NCI-H2227 treated with DMSO at 0.1 percent for 48 hours (cell line): ENCODE results near the gene CRBN.

ENCODE experiments used
- DNase-seq: peaks from one replicate; lab custom pipeline; 2025; lab: John Stamatoyannopoulos, UW

CRBN gene

DNA sequence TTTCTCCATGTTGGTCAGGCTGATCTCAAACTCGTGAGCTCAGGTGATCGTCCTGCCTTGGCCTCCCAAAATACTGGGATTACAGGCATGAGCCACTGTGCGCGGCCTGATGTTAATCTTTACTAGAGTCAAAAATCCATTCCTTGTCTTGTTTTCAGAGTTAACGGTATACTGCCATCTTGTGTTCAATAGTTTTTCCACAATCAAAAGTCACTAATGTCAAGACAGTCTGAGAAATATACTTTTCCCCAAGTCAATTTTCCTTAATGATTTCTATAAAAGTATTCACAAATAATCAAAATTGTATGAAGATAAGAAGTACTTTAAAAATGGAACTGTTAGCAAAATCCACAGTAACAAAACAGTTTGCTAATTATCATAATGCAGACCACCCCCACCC, 8.5 kb downstream of the CRBN start:
- peak; percentile 0 for DNase-seq

DNA sequence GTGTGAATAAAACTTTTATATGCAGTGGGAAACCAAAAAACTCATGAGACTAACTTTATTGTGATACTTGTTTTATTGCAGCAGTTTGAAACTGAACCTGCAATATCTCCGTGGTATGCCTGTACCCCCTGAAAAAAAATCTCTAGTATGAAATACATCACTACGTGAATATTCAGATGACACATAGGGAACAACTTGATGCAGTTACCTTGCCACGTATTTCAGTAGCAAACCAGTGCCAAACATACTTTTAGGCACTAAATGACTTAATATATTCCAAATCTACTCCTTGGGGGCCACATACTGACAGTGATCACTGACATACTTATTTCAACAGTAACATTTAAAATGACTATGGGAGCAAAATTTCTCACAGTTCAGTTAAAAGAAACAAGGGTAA, 13.8 kb downstream of the CRBN start:
- DNase-seq, result no peak

DNA sequence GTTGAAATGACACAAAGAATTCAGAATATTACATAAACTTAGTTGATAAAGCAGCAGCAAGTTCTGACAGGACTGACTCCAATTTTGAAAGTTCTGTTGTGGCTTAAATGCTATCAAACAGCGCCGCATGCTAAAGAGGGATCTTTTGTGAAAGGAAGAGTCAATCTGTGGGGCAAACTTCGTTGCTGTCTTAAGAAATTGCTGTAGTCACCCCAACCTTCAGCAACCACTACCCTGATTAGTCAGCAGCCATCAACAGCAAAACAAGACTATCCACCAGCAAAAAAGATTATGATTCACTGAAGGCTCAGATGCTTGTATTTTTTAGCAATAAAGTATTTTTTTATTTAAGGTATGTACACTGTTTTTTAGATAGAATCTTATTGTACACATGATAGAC, 14.2 kb downstream of the CRBN start:
- no peak for DNase-seq

DNA sequence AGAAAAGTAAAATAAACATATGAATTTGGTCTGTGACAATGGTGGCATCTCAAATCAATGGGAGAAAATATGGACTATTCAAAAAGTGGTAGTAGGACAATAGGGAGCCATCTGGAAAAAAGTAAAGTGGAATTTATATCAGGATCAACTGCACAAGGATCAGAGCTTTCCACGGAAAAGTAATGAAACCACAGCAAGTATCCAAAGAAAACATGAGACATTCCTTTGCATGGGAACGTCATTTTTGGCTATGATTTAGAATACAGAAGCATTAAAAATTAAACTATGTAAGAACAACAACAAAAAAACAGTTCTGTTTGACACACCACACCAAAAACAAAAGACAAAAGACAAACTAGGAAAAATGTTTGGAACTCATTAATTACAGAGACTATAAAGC, 18.7 kb downstream of the CRBN start:
- no peak for DNase-seq

DNA sequence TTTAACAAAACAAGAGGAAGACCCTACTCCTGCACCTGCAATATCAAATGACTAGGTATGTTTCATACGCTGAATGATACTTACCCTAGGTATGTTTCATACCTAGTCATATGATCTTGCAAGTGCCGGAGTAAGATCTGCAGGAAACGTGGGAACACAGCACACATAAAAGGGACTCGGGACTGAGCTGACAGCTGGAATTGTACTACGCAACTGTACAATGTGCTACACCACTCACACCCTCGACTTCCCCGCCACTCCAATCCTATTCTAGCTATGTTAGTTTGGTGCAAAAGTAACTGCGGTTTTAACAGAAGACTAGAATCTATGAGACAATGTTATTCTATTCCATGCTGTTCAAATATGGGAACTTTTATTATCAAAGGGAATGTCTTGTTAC, 22.0 kb downstream of the CRBN start:
- no peak for DNase-seq

DNA sequence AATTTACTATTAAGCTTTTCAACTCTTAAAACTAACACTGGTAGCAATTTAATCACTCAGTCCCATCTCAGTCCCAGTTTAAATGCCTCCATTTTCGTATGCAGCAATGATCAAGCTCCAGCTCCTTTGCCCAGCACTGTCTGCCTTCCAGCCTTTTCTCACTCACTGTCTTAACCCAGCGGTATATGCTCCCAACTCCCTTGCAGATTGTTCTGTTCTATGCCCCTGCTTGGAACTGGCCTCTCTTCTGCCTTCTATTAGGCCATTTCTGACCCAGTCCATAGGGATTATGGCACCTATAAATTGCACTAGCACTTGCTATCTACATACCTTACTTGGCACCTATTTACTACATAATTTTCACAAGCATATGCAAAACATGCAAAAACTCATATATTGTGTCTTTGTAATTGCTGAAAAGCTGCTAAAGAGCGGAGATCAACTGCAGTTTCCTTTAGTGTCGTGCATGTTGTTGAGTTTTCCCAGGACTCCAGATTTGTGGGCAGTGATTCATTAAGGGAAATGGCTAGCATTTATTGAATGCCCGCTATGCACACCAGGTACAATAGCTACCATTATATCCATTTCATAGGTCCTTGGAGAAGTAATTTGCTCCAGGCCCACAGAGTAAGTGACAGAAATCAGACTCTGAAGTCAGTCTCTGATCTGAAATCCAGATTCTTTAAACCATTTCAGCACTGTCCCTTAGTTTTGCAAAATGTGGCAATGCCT, 24.4 kb downstream of the CRBN start:
- no peak for DNase-seq

DNA sequence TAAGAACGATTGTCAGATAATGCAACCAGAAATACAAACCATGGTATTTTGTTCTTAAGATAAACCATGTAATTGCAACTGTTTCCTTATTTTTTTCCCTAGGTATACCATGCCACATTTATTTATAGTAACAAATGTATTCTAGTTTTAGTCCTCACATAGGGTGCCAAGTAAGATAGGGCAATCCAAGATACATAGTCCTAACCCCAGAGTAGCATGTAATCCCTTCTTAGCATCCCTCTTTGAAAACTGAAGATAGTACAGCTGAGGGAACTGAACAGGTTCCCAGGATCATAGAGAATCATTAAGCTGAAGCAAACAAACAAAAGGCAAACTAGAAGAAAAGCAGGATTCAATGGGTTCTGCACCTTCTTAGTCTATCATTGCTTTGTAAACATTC, 28.0 kb downstream of the CRBN start:
- no peak for DNase-seq

DNA sequence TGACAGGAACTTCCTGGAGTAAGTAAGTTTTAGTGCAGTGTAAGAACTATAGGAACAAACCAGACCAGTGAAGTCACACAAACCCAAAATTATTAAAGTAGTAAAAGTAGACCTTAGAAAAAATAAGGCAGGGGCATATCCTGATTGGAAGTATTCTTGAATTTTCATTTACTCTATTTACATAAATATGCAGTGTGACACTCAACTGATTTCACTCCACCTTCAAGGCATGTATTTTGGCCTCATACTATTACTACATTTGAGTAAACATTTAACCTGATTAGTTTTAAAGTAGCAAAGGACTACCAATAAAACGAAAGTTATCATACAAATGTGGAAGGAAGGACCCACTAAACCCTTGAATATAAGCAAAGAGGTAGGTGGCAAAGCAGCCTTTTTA, 29.9 kb downstream of the CRBN start:
- no peak for DNase-seq

DNA sequence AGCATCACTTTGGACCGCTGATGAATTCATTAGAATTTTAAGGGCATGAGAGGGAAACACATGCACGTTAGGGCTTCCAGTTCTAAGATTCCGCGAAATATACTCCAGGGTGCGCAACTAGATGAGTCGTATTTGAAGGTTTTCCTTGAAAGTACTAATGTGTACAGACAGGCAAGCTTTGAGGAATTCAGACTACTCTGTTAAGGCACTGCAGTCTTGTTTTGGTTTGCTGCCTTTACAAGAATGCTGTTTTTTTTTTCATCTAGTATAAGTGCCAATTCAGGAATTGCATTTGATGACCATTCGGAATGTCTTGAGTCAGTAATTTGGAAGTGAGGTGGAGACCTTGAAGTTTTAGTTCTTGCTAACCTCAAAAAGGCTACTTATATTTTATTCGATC, 33.7 kb downstream of the CRBN start:
- DNase-seq, result no peak

DNA sequence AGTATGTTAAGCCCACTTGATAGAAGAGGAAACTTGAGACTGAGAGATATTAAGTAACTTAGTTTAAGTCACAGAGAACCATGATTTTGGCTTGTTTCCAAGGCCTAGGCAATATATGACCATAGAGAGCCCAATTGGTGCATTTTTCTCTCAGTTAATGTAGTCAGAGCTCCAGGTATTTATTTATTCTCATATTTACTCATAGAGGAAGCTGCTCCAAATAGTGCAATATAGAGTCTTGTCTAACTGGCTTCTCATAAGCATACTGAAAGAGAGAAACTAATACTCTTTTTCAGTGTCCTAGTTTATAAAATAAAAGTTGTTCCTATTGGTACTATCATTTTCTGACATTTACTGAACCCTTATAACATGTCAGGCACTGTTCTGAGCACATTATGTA, 37.6 kb downstream of the CRBN start:
- no peak for DNase-seq

DNA sequence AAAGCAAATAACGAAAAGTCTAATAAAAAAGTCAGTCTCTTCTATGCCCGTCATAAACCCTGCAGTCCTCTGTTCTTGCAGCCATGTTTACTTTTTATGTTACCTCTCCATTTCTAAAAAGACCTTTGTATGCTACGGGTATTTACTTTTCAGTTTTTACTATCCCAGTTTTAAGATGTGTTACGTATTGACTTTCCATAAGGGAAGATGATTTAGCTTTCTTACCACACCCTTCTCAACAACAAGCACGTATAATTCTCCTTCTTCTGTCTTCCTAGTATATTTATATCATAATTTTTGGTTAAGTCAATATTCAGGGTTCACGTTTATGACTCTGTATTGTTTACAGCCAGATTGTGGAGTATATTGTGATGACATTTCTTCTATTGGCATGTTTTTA, 42.0 kb downstream of the CRBN start:
- DNase-seq, result no peak

DNA sequence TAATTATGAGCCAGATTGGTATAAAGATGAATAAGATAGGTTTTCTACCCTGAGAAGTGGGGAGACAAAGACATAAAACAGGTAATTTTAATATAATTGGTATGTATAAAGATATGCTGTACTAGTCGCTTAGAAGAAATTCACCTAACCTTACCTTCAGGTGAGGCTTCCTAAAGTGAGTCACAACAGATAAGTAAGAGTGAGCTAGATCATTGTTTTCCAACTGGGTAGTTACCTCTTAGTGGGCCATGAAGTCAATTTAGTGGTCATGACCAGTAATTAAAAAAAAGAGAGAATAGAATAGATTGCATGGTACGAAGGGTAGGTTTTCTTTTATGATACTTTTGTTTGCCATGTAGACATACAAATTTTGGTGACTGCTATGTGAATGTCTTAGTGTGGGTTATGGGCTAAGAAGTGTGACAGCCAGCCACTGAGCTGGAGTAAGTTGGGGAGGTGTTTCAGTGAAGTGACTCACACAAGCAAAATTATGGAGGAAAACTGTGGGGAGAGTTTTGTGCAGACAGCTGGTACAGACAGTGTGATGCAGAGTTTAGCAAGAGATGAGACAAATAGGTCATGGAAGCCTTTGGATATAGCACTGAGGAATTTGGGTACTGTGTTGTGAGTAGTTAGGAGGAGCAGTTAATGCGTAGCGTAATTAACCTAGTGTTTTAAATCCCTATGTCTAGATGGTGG, 44.6 kb downstream of the CRBN start:
- no peak for DNase-seq

DNA sequence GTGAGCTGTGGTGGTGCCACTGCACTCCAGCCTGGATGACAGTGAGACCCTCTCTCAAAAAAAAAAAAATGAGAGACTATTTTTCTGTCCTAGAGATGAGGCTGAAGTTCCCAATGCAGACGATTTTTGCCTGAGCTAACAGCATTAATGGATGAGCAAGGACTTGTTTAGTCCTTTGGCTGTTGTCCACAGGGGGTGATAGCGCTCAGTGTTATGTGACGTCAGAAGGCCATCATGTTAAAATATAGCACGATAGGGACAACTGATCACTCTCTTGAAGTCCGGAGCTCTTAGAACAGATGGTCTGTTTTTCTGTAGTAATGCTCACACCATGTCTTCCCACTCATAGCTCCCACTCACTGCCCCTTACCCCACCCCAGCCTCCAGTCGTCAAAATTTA, 46.0 kb downstream of the CRBN start:
- DNase-seq, result no peak

DNA sequence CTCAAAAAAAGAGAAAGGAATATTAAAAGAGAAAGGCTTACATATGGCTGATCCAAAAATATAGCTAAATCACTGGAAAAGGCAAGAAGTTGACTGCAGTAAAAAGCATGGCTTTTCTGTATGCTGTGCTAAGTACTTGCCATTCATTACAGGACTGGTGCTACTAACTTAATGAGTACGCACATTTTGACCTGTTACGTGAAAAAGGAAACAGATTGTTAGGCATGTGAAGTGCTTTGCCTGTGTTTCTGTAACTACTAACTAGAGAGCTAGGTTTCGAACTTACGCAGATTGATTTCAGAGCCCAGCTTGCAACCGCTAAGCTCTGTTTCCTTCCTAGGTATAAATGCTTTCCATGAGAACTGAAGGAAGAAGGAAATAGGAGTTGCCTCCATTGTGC, 49.9 kb downstream of the CRBN start:
- no peak for DNase-seq

DNA sequence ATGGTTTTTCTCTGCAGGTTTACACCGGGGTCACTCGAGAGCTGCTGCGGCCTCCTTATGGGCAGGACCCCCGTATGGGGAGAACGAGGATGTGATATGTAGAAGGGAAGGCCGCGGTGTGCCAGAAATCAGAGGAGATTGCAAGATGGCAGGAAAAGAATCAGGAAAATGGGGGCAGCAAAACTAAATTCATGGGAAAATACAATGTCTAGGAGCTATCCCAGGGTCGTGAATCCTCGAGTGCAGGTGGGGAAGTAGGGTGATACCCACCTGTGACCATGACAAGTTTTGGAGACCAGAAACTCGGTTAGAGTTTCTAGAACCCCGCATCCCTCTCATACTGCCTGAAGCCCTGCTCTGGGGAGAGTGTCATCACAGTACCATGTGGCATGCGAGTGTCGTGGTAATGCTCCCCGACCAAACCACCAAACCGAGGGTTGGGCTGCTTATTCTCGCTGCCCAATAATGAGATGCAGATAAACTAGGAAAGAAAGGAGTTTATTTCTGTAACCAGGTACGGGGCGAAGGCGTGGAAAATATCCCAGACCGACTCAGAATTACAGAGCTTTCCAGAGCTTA, 52.0 kb downstream of the CRBN start:
- no peak for DNase-seq

DNA sequence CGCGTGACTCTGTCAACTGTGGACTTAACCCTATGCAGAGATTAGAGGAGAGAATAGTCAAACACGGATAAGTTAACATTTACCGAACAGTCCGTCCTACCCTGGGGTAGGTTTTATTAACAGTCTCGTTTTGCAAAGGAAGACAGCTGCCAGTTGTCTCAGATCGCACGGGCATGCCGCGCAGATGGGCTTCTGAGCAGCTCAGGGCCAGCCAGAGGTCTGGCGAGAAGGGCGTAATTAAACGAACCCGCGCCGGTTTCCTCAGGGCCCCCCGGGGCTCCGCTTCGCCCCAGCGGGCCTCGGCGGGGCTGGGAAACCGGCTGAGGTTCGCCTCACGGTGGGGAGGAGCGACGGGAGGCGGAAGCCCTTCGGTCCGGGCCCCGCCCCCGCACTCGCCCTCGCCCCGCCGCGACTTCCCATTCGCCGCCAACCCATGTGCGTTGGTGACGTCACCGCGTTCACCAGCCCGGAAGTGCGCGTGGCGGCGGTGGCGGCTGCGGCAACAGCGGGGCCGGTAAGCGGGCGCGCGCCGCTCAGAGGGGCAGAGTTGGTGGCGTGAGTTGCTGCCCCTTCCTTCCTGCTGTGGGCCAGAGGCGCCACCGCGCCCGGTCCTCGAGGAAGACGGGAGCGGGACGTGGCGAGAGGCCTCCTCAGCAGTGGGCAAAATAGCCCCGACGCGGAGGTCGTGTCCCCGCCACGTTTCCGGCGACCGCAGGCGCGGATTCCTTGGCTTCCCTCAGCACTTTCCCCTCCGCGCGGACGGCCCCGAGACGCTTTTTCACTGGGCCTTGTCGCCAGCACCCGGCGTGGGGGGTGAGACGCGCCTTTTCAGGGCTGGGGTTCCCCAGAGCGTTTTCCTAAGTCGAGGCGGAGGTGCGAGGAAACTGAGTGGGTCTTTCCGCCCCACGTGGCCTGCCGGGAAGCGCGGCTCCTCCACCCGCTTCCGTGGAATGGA, 52.7 kb downstream of the CRBN start, which contains the start of gene TRNT1:
Gene TRNT1, plus strand, starts transcription at position 464 of the 955 bp plus-strand sequence. CDS start 2,101 bp downstream, outside the sequence.
- peak; percentile 82 for DNase-seq

DNA sequence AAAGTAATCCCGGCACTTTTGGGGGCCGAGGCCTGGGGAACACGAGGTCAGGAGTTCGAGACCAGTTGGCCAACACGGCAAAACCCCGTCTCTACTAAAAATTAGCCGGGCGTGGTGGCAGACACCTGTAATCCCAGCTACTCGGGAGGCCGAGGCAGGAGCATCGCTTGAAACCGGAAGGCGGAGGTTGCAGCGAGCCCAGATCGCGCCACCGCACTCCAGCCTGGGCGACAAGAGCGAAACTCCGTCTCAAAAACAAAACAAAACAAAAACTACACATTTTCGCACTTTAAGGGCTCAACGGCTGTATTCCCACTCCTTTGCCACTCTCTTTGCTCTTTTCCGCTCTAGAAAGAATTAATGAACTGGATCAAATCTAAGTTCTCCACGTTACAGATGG, 53.5 kb downstream of the CRBN start:
- no peak for DNase-seq

DNA sequence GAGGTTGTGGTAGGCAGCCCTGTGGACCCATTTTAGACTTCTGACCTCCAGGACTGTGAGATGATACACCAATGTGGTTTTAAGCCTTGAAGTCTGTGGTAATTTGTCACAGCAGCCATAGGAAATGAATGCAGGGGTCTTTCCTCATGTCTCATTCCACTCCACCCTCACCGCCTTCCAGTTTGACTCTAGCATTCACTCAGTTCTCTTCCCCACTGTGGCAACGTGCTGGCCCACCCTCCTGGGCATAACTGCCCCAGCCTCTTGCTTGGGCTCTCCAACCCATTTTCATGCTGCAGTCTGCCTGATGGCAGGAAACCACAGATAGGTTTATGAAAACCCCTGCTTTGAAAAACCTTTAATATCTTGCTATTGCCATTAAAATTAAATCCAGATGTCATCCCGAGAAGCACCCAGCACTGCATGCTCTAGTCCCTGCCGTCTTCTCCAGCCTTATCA, 60.1 kb downstream of the CRBN start:
- DNase-seq, result no peak

DNA sequence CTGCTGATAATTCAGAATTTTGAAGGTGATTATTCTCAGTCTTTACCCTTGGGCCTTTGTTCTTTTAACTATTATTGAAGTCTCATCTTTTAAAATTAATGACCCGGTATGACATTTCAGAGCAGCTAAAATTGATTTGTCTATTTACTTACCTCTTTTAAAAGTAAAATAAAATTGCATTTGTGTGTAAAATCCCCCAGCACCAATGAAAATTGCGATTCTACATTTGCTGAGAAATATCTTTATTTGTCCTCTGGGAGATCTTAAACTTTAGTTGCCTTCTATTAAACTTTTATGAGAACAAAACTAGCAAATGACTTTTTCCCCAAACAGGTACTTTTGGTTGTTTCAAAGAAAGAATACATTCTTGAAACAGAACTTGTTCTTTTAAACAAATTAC, 61.8 kb downstream of the CRBN start:
- DNase-seq, result no peak

DNA sequence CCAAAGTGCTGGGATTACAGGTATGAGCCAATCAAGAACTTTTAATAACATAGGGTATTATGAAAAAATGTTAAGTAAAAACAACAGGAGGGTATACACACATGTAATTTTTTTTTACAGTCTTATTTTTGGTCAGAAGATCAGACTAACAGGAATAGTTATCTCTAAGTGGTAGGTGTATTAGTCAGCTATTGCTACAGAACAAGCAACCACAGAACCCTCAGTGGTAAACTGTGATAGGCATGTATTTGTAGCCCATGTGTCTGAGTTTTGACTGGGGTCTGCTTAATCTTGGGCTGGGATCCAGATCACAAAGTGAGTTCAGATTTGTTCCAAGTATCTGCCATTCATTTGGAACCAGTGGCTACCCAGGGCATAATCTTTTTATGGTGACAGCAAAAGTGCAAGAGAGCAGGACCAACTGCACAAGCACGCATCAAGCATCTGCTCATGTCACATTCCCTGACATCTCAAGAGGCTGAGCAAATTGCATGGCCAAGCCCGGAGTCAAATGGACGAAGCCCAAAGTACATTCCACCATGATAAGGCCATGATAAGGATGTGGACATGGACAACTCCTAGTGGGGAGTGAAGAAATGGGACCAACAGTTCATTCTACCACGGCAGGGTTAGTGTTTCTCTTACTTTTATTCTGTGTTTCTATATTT, 66.3 kb downstream of the CRBN start:
- DNase-seq, result no peak

DNA sequence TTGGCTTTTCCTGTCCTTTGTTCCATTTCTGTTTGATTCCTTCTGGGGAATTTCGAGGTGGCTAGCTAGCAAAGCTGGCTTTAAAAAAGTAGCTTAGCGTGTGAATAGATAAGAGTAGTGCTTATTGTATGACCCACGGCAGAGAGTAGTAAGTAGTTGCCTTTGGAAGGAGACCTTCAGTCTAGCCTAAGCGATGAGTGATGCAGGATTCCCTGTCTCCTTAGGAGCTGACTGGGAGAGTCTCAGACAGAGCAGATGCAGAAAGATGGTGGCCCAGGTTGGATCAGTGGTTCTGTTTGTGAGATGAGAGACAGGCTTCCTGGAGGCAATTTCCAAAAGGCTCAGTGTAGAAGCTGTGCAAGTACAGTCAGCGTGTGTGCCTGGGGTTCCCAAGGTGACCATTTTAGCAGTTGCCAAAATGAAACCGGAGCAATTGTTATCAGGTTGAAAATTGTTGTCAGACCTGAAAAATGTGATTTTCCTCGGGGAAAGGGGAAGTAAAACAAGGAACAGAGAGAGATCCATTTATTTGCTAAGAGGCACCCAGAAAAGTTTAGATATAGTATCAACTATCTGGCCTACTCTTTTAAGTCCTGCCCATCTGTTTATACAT, 68.6 kb downstream of the CRBN start:
- DNase-seq, result no peak
